Upper lobe of right lung (tissue), 1 donor: ENCODE data around the gene BHLHE40. TPM values are rescaled to one million over a fixed set of nuclear protein-coding genes. Genes with fewer than 3 reads are reported as not detected.

ENCODE experiments used
- ATAC-seq: fragments of 200-7000 bp; cut with Tn5 transposase; one replicate; pipeline ENCODE4 v1.9.1; 2020; ENCODE audit warnings: mild to moderate bottlenecking, moderate library complexity
- DNase-seq: peaks from one replicate; pipeline ENCODE4 v3.0.0-alpha.2; 2020
- H3K27ac ChIP-seq: fragments of 200-600 bp; one replicate; pipeline ENCODE4 v1.8.0; 2022
- H3K27me3 ChIP-seq: fragments of 200-600 bp; one replicate; pipeline ENCODE4 v1.8.0; 2022; ENCODE audit warnings: mild to moderate bottlenecking
- H3K36me3 ChIP-seq: fragments of 200-600 bp; one replicate; pipeline ENCODE4 v1.8.0; 2022
- H3K4me1 ChIP-seq: fragments of 200-600 bp; one replicate; pipeline ENCODE4 v1.8.0; 2022
- H3K4me3 ChIP-seq: fragments of 200-600 bp; one replicate; pipeline ENCODE4 v1.8.0; 2022; ENCODE audit warnings: mild to moderate bottlenecking
- H3K9me3 ChIP-seq: fragments of 200-600 bp; one replicate; pipeline ENCODE4 v1.8.0; 2022
- CTCF ChIP-seq: fragments of 200-600 bp; IDR thresholded peaks from one replicate; pipeline ENCODE4 v1.8.0; 2022; ENCODE audit warnings: antibody characterized with exemption
- intact Hi-C: fragments of 100-400 bp; cut with DNase I; formaldehyde crosslinking; loops from one replicate; pipeline ENCODE4 v1.11.0; 2022
- total RNA-seq: library from RNA; stranded (reverse); fragmentation: NEBNext Ultra II Directional; extraction: Animal tissue kit (Norgen Biotek cat#: 25700); gene quantifications from one replicate; pipeline ENCODE4 v1.2.1, GENCODE V29; 2021
- donor health status: DM: no; HTN: yes; CAD: no; lungs with severe emphysema.

Gene BHLHE40
- total RNA-seq, 1 donor from 2014 or later, result 97.1 TPM

- DNase-seq (no peak), ATAC-seq (no peak)
- no peak for TF ChIP-seq CTCF
- no peaks in the 10 kb centered on the region for H3K9me3 ChIP-seq
- intact Hi-C loops, result loop anchor here (10.0 kb wide), 1 partner anchor 273 kb away; no protein-coding TSS in a partner anchor
- peak overlapping the region; percentile 50 for H3K4me3 ChIP-seq
- no peaks in the 10 kb centered on the region for H3K27me3 ChIP-seq
- peaks cover 20% of the 10 kb centered on the region for H3K36me3 ChIP-seq
- peak overlapping the region; percentile 100 for H3K27ac ChIP-seq
- H3K4me1 ChIP-seq, result peaks cover 46% of the 10 kb centered on the region
Measured at GRCh38 chr3:4987538-4988296, 8.5 kb downstream of the BHLHE40 start.

- DNase-seq (no peak), ATAC-seq (no peak)
- Histone ChIP-seq H3K4me3 (no peak overlapping the region), H3K36me3 (peaks cover 5% of the 10 kb centered on the region), H3K27ac (no peak overlapping the region), H3K4me1 (peaks cover 34% of the 10 kb centered on the region), H3K27me3 (no peaks in the 10 kb centered on the region), H3K9me3 (no peaks in the 10 kb centered on the region)
- intact Hi-C loops, result loop anchor here (10.0 kb wide), 1 partner anchor 274 kb away; no protein-coding TSS in a partner anchor
- no peak for TF ChIP-seq CTCF
Measured at GRCh38 chr3:4988983-4989834, 10.0 kb downstream of the BHLHE40 start.

- ATAC-seq (no peak), DNase-seq (no peak)
- H3K9me3 ChIP-seq, result no peaks in the 10 kb centered on the region
- no peaks in the 10 kb centered on the region for H3K36me3 ChIP-seq
- H3K27me3 ChIP-seq, result no peaks in the 10 kb centered on the region
- H3K4me1 ChIP-seq, result peaks cover 25% of the 10 kb centered on the region
- H3K4me3 ChIP-seq, result no peak overlapping the region
- no peak overlapping the region for H3K27ac ChIP-seq
- intact Hi-C loops, result no loop called here
- no peak for TF ChIP-seq CTCF
Measured at GRCh38 chr3:4990069-4990468, 10.8 kb downstream of the BHLHE40 start.

GRCh38 chr3:4992118-4992517, 12.9 kb downstream of the BHLHE40 start:
- no peak overlapping the region for H3K4me3 ChIP-seq
- ATAC-seq (no peak), DNase-seq (no peak)
- intact Hi-C loops, result no loop called here
- no peaks in the 10 kb centered on the region for H3K9me3 ChIP-seq
- TF ChIP-seq CTCF, result no peak
- peaks cover 8% of the 10 kb centered on the region for H3K4me1 ChIP-seq
- no peak overlapping the region for H3K27ac ChIP-seq
- H3K27me3 ChIP-seq, result no peaks in the 10 kb centered on the region
- no peaks in the 10 kb centered on the region for H3K36me3 ChIP-seq

GRCh38 chr3:4993276-4994143, 14.3 kb downstream of the BHLHE40 start:
- no peak for TF ChIP-seq CTCF

More at GRCh38 chr3:4993276-4994143, 14.3 kb downstream of the BHLHE40 start:
- Histone ChIP-seq H3K9me3 (no peaks in the 10 kb centered on the region), H3K27ac (no peak overlapping the region), H3K36me3 (no peaks in the 10 kb centered on the region), H3K4me3 (no peak overlapping the region), H3K27me3 (no peaks in the 10 kb centered on the region), H3K4me1 (peaks cover 4% of the 10 kb centered on the region)
- DNase-seq (no peak), ATAC-seq (no peak)
- intact Hi-C loops, result no loop called here
